ENCODE results near the gene APOC1.

DNA sequence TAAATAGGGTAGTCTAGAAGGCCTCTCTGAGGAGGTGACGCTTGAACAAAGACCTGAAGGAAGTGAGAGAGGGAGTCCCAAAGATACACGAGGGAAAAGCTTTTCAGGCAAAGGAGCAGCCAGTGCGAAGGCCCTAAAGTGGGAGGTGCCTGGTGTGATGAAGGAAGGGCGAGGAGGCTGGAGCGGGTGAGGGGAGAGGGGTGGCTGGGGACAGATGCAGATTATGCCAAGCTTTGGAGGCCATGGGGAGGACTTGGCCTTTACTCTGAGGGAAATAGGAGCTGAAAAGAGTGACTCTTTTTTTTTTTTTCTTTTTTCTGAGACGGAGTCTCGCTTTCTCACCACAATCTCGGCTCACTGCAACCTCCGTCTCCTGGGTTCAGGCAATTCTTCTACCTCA, 43.7 kb downstream of the APOC1 start:
- TF ChIP-seq, protein P1, sequence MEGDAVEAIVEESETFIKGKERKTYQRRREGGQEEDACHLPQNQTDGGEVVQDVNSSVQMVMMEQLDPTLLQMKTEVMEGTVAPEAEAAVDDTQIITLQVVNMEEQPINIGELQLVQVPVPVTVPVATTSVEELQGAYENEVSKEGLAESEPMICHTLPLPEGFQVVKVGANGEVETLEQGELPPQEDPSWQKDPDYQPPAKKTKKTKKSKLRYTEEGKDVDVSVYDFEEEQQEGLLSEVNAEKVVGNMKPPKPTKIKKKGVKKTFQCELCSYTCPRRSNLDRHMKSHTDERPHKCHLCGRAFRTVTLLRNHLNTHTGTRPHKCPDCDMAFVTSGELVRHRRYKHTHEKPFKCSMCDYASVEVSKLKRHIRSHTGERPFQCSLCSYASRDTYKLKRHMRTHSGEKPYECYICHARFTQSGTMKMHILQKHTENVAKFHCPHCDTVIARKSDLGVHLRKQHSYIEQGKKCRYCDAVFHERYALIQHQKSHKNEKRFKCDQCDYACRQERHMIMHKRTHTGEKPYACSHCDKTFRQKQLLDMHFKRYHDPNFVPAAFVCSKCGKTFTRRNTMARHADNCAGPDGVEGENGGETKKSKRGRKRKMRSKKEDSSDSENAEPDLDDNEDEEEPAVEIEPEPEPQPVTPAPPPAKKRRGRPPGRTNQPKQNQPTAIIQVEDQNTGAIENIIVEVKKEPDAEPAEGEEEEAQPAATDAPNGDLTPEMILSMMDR (IDR thresholded peaks at IDR 0.05) = no peak
- no peak for TF ChIP-seq TCF7L2 (IDR thresholded peaks at IDR 0.05; ENCODE audit: low read depth, low read length)
- TF ChIP-seq SIN3A (IDR thresholded peaks at IDR 0.05; ENCODE audit: borderline replicate concordance, insufficient read depth, low read depth, low read length) = no peak
- no peak for TF ChIP-seq POLR2AphosphoS5 (IDR thresholded peaks at IDR 0.05; ENCODE audit: low read depth, low read length)

Measured in Panc1 (cell line).